ENCODE results near the gene WFIKKN1.

The WFIKKN1 gene

GRCh38 chr16:633336-634050 is 2.7 kb downstream of the WFIKKN1 start:
- FAIRE-seq (no peak), DNase-seq (ENCODE audit: insufficient read length, low spot score) (no peak)
- no peak for TF ChIP-seq POLR2A (IDR thresholded peaks at IDR 0.05; ENCODE audit: low read depth, low read length)

- no peak for TF ChIP-seq POLR2A (IDR thresholded peaks at IDR 0.05; ENCODE audit: low read depth, low read length)
- DNase-seq (ENCODE audit: insufficient read length, low spot score) (no peak), FAIRE-seq (no peak)
Measured at GRCh38 chr16:634051-634670, 3.4 kb downstream of the WFIKKN1 start.

- FAIRE-seq: no peak
- no peak for TF ChIP-seq POLR2A (IDR thresholded peaks at IDR 0.05; ENCODE audit: low read depth, low read length)
Measured at GRCh38 chr16:634996-635395, 4.2 kb downstream of the WFIKKN1 start.

GRCh38 chr16:635573-636205 is 4.9 kb downstream of the WFIKKN1 start:
- no peak for TF ChIP-seq POLR2A (IDR thresholded peaks at IDR 0.05; ENCODE audit: low read depth, low read length)
- FAIRE-seq: no peak
- DNase-seq (ENCODE audit: insufficient read length, low spot score): no peak

More at GRCh38 chr16:634996-635395, 4.2 kb downstream of the WFIKKN1 start:
- no peak for DNase-seq (ENCODE audit: insufficient read length, low spot score)

DNA sequence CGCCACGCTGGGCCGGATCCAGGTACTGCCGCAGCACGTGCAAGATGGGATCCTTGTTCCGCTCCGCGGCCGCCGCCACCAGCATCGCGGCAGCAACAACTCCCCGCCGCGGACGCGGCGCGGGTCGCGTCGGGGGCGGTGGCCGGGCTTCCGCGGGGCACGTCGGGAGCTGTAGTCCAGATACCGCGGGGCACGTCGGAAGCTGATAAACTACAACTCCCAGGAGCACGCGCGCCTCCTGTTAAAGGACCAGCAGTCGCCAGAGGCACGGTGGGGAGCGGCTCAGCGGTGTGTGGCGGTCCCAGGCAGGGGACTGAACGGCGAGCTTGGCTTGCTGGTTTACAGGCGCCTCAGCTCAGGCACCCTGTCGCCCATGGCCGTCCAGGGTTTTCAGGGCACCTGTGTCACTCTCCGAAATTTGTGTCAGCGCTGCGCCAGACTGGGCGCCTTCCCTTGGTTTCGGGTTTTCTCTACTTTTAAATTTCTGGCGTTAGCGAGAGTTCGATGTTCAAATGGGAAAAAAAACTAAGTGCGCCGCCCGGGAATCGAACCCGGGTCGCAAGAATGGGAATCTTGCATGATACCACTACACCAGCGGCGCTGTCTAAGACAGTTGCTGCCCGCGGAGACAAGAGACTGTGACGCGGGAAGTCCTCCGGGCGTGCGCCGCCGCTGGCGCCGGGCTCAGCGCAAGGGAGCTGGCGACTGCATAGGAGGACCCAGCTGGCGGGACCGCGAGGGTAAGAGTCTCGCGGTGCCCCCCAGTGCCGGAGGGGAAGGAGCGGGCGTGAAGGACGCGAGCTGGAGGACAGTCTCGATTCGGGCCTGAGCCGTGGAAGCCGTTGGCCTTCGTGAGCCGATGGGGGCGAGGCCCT is 5.7 kb downstream of the WFIKKN1 start, which contains the start of gene METTL26:
Gene METTL26 (minus strand): TSS at position 100 of the 875 bp plus-strand sequence. CDS start 15 bp downstream, at position 85.
- TF ChIP-seq POLR2A (IDR thresholded peaks at IDR 0.05; ENCODE audit: low read depth, low read length): peak; percentile 88
- DNase-seq (ENCODE audit: insufficient read length, low spot score) (peak; percentile 95), FAIRE-seq (no peak)

DNA sequence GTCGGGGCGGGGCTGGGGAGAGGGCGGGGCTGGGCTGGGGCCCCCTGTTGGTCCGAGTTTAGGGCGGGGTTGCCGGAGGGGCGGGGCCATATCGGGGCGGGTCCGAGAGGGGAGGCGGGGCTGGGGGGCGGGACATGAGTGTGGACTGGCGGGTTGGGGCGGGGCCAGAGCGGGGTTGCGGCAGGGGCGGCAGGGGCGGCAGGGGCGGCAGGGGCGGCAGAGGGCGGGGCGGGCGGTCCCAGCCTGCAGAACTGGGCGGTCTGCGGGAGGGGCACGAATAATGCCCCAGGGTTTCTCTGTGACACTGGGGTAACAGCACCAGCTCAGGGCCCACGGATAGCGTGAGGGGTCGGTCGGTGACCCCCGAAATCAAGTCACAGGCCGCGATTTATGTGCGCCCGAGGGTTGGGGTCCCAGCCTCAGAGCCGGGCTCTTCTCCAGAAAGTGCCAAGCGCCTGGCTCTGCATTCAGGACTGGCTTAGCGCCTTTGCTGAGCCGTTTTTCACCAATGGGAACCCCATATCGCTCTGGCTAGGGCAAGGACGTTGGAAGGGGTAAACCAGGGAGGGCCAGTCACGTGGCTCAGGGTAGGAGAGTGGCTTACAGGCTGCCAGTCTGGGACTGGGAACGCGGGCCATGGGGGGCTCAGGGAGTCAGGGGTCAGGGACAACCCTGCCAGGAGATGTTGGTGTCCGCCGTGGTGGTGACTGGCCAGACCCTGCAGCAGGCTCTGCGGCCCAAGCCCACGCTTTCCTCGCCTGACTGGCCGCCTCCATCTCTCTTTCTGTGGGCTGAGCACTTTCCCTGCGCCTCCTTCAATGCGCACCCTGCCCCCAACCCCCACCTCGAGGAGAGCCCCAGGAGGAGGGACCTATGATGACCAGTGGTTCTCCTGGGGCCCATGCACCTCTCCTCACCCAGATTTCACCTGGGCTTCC is 6.6 kb downstream of the WFIKKN1 start:
- TF ChIP-seq POLR2A (IDR thresholded peaks at IDR 0.05; ENCODE audit: low read depth, low read length): no peak
- no peak for FAIRE-seq

GRCh38 chr16:638034-638543 is 7.3 kb downstream of the WFIKKN1 start:
- no peak for TF ChIP-seq POLR2A (IDR thresholded peaks at IDR 0.05; ENCODE audit: low read depth, low read length)
- DNase-seq (ENCODE audit: insufficient read length, low spot score) (no peak), FAIRE-seq (no peak)

More for the DNA sequence above, 6.6 kb downstream of the WFIKKN1 start:
- DNase-seq (ENCODE audit: insufficient read length, low spot score): peak; percentile 99

- DNase-seq (ENCODE audit: insufficient read length, low spot score): no peak
- TF ChIP-seq POLR2A (IDR thresholded peaks at IDR 0.05; ENCODE audit: low read depth, low read length): no peak
- no peak for FAIRE-seq
Measured at GRCh38 chr16:638836-639235, 8.1 kb downstream of the WFIKKN1 start.

- DNase-seq (ENCODE audit: insufficient read length, low spot score): no peak
- no peak for TF ChIP-seq POLR2A (IDR thresholded peaks at IDR 0.05; ENCODE audit: low read depth, low read length)
- no peak for FAIRE-seq
Measured at GRCh38 chr16:640614-641013, 9.8 kb downstream of the WFIKKN1 start.

- DNase-seq (ENCODE audit: insufficient read length, low spot score) (peak; percentile 98), FAIRE-seq (no peak)
- TF ChIP-seq POLR2A (IDR thresholded peaks at IDR 0.05; ENCODE audit: low read depth, low read length): peak; percentile 95
Measured at GRCh38 chr16:641326-642188, 10.8 kb downstream of the WFIKKN1 start, which contains the start of gene MCRIP2. Gene MCRIP2 (plus strand): TSS chr16:641828. CDS start chr16:641992, 164 bp downstream.

- FAIRE-seq (no peak), DNase-seq (ENCODE audit: insufficient read length, low spot score) (no peak)
- TF ChIP-seq POLR2A (IDR thresholded peaks at IDR 0.05; ENCODE audit: low read depth, low read length): no peak
Measured at GRCh38 chr16:642189-643049, 11.6 kb downstream of the WFIKKN1 start.
